CD4-positive, alpha-beta T cell (primary cell): ENCODE data around the gene SORL1. TPM values are rescaled to one million over a fixed set of nuclear protein-coding genes. Genes with fewer than 3 reads are reported as not detected.

ENCODE experiments used
- ATAC-seq: fragments of 200-7000 bp; cut with Tn5 transposase; one replicate; pipeline ENCODE4 v1.10.0; 2022; ENCODE audit warnings: mild to moderate bottlenecking; ENCODE audit not compliant: poor library complexity
- CTCF ChIA-PET: fragments of 350-600 bp; sonication (Branson Sonifier 250); formaldehyde crosslinking; loops from one replicate; lab custom pipeline; 2021; ENCODE audit warnings: antibody characterized with exemption, inconsistent platforms; lab: Charles Lee
- POLR2A ChIA-PET: fragments of 350-600 bp; sonication (Branson Sonifier 250); formaldehyde crosslinking; loops from one replicate; lab custom pipeline; 2021; ENCODE audit warnings: antibody characterized with exemption, inconsistent platforms; lab: Charles Lee
- DNase-seq, 14 experiments: peaks; one replicate each; pipeline ENCODE4 v3.0.0-alpha.2; 2013 to 2020; ENCODE audit warnings: mixed read lengths in 2 of 14
- H3K27ac ChIP-seq, 2 donors: one replicate each; pipeline versions ENCODE4 v1.5.1 to v1.7.0; 2013; ENCODE audit warnings: low read length in 2 of 2, low read depth in 1 of 2, mild to moderate bottlenecking in 1 of 2
- H3K27me3 ChIP-seq, 2 experiments: 1 replicate in 1 of 2; 2 replicates in 1 of 2; pipeline versions ENCODE4 v1.6.1 to v1.7.0; 2013; ENCODE audit warnings: low read length in 2 of 2, control low read depth in 1 of 2, mild to moderate bottlenecking in 1 of 2, moderate library complexity in 1 of 2; ENCODE audit not compliant: insufficient read depth in 2 of 2, control insufficient read depth in 1 of 2
- H3K36me3 ChIP-seq: one replicate; pipeline ENCODE4 v1.6.1; 2013; ENCODE audit warnings: low read length, control low read depth; ENCODE audit not compliant: insufficient read depth
- H3K4me1 ChIP-seq: one replicate; pipeline ENCODE4 v1.6.1; 2013; ENCODE audit warnings: low read length, control low read depth; ENCODE audit not compliant: insufficient read depth
- H3K4me3 ChIP-seq: one replicate; pipeline ENCODE4 v1.5.1; 2013; ENCODE audit warnings: mild to moderate bottlenecking, low read length, moderate library complexity
- H3K9me3 ChIP-seq, 2 experiments: 1 replicate in 1 of 2; 2 replicates in 1 of 2; pipeline versions ENCODE4 v1.6.1 to v1.7.0; 2013; ENCODE audit warnings: low read length in 2 of 2, mild to moderate bottlenecking in 2 of 2, control low read depth in 1 of 2, moderate library complexity in 1 of 2; ENCODE audit not compliant: control insufficient read depth in 1 of 2, insufficient read depth in 1 of 2
- H3K27ac Mint-ChIP-seq: one replicate; pipeline ENCODE4 v1.8.0; 2020; ENCODE audit warnings: mixed read lengths
- H3K27me3 Mint-ChIP-seq: one replicate; pipeline ENCODE4 v1.8.0; 2021; ENCODE audit warnings: mixed read lengths
- H3K36me3 Mint-ChIP-seq: one replicate; pipeline ENCODE4 v1.8.0; 2021; ENCODE audit warnings: low read depth, mixed read lengths
- H3K4me1 Mint-ChIP-seq: one replicate; pipeline ENCODE4 v1.8.0; 2021; ENCODE audit warnings: low read depth, mixed read lengths
- H3K4me3 Mint-ChIP-seq: one replicate; pipeline ENCODE4 v1.8.0; 2020; ENCODE audit warnings: mild to moderate bottlenecking, mixed read lengths
- H3K9me3 Mint-ChIP-seq: one replicate; pipeline ENCODE4 v1.8.0; 2020; ENCODE audit warnings: mixed read lengths
- intact Hi-C, 2 experiments: fragments of 100-400 bp; cut with DNase I in 1 of 2; cut with micrococcal nuclease in 1 of 2; formaldehyde crosslinking; loops; one replicate each; pipeline versions ENCODE4 v1.15.1 to v1.9.0; 2023 to 2025; cut with DNase I, micrococcal nuclease
- total RNA-seq, 174 experiments: library from RNA in 2 of 174; stranded (reverse) in 2 of 174; gene quantifications; one replicate each; pipeline ENCODE4 v1.2.3 and lab custom pipeline; 2021 to 2026
- TF ChIP-seq, protein P1 (sequence below): fragments of 200-600 bp; IDR thresholded peaks from one replicate; pipeline ENCODE4 v1.8.0; 2022; ENCODE audit warnings: antibody characterized with exemption, mild to moderate bottlenecking

The SORL1 gene
- total RNA-seq, 2 experiments from 2014 or later = 235 to 241 TPM

DNA sequence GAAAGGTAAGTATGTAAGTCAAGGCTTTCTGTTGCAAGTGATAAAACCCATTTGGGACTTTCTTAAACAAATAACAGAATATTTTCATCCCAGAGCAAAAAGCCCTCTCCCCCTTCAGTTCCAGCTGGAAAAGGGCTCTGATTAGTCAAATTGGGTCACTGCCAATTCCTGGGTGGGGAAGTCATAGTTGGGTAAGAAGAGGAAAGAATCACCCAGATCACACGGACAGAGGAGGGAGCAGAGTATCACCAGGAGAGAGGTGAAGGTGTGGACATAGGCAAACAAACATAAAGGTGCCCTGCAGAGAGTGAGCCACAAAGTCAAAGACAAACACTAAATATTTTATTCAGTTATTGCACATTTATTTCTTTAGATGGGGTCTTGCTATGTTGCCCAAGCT lies 36.3 kb upstream of the SORL1 start:
- H3K27me3 ChIP-seq = no peaks in the 10 kb centered on the region
- H3K27ac ChIP-seq = no peak overlapping the region
- intact Hi-C loops = loop anchor here in 1 of 2 experiments (2.0 kb wide), 1 partner anchor 37 kb away; no protein-coding TSS in a partner anchor
- no peaks in the 10 kb centered on the region for H3K9me3 ChIP-seq
- H3K4me3 ChIP-seq = no peak overlapping the region
- no peaks in the 10 kb centered on the region for H3K36me3 ChIP-seq
- TF ChIP-seq, protein P1, sequence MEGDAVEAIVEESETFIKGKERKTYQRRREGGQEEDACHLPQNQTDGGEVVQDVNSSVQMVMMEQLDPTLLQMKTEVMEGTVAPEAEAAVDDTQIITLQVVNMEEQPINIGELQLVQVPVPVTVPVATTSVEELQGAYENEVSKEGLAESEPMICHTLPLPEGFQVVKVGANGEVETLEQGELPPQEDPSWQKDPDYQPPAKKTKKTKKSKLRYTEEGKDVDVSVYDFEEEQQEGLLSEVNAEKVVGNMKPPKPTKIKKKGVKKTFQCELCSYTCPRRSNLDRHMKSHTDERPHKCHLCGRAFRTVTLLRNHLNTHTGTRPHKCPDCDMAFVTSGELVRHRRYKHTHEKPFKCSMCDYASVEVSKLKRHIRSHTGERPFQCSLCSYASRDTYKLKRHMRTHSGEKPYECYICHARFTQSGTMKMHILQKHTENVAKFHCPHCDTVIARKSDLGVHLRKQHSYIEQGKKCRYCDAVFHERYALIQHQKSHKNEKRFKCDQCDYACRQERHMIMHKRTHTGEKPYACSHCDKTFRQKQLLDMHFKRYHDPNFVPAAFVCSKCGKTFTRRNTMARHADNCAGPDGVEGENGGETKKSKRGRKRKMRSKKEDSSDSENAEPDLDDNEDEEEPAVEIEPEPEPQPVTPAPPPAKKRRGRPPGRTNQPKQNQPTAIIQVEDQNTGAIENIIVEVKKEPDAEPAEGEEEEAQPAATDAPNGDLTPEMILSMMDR = no peak
- no peaks in the 10 kb centered on the region for H3K27me3 Mint-ChIP-seq
- H3K4me1 ChIP-seq = peaks cover 52% of the 10 kb centered on the region
- peaks cover 63% of the 10 kb centered on the region for H3K4me1 Mint-ChIP-seq
- DNase-seq (peak in 2 of 14 experiments; percentile 26 to 27), ATAC-seq (no peak)
- peak overlapping the region; percentile 72 for H3K27ac Mint-ChIP-seq
- H3K4me3 Mint-ChIP-seq = no peak overlapping the region
- H3K36me3 Mint-ChIP-seq = no peaks in the 10 kb centered on the region
- ChIA-PET POLR2A (interaction anchor here (1.2 to 1.6 kb wide), 3 partner anchors 12 to 123 kb away, joined by 4 read pairs; partner anchors contain the start of gene SC5D), CTCF (interaction anchor here (0.6 kb wide), 1 partner anchor 10 kb away, joined by 3 read pairs; no protein-coding TSS in a partner anchor)
- H3K9me3 Mint-ChIP-seq = peaks cover 3% of the 10 kb centered on the region

DNA sequence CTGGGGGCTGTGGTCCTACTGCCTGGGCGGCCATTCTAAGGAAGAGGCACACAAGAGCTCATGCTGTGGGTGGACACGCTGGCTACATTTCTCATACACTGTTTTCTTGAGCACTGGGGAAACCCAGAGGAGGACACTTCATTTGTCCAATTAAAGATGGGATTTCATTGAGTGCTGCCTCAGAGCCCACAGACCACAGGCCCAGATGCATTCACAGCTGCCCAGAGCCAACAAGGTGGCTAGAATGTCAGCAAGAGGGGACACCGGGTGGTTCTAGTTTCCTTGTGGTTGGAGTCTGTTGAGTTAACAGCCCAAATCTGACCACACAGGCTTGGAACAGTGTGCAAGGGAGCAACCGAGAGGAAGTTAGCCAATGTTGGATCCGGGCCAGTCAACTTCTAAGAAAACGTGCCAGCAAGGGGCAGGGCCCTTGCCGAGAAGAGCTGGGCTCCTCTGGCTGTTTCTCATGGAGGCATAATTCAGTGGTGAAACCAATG lies 35.0 kb upstream of the SORL1 start:
- peaks cover 59% of the 10 kb centered on the region for H3K4me1 ChIP-seq
- H3K4me1 Mint-ChIP-seq = peaks cover 75% of the 10 kb centered on the region
- CTCF ChIA-PET = interaction anchor here (1.4 kb wide), 1 partner anchor 10 kb away, joined by 6 read pairs; no protein-coding TSS in a partner anchor

DNA sequence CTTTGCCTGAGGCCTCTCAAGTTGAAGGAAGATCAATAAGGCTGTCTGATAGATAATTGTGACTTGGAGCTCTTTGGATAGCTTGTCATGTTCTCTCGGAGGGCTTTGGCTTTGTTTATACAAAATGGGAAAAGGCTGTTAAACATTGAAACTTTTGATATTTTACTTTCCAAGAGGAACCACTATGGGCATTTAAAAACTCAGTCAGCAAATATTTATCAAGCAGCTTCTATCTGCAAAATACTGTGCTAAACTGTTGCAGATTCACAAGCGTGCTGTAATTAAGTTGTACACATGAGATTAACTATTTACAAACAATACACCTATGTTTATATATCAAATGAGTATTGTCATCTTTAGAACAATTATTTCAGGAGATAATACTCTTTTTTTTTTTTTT lies 34.5 kb upstream of the SORL1 start:
- ATAC-seq (no peak), DNase-seq (no peak)
- intact Hi-C loops = loop anchor here in 1 of 2 experiments (2.0 kb wide), 1 partner anchor 39 kb away; no protein-coding TSS in a partner anchor
- Mint-ChIP-seq H3K4me3 (peak overlapping the region; percentile 9), H3K9me3 (peaks cover 5% of the 10 kb centered on the region), H3K36me3 (no peaks in the 10 kb centered on the region), H3K4me1 (peaks cover 80% of the 10 kb centered on the region), H3K27me3 (no peaks in the 10 kb centered on the region), H3K27ac (peak overlapping the region; percentile 96)
- Histone ChIP-seq H3K4me3 (no peak overlapping the region), H3K27ac (peak overlapping the region; percentile 47 to 81), H3K9me3 (no peaks in the 10 kb centered on the region), H3K27me3 (no peaks in the 10 kb centered on the region), H3K4me1 (peaks cover 59% of the 10 kb centered on the region), H3K36me3 (no peaks in the 10 kb centered on the region)
- TF ChIP-seq, protein P1 = no peak
- POLR2A ChIA-PET = interaction anchor here (0.6 to 7.2 kb wide), 9 partner anchors 8 to 125 kb away, joined by 3 to 128 read pairs (median 6); partner anchors contain the start of genes SC5D, SORL1 and SORL1-AS1
- CTCF ChIA-PET = interaction anchor here (1.4 kb wide), 1 partner anchor 10 kb away, joined by 6 read pairs; no protein-coding TSS in a partner anchor

More for the DNA sequence above, 35.0 kb upstream of the SORL1 start:
- intact Hi-C loops = loop anchor here in 1 of 2 experiments (2.0 kb wide), 1 partner anchor 38 kb away; no protein-coding TSS in a partner anchor
- TF ChIP-seq, protein P1 = no peak
- H3K27me3 Mint-ChIP-seq = no peaks in the 10 kb centered on the region
- no peaks in the 10 kb centered on the region for H3K36me3 Mint-ChIP-seq
- peak; percentile 25 for ATAC-seq
- H3K4me3 Mint-ChIP-seq = peak overlapping the region; percentile 9
- peak overlapping the region; percentile 96 for H3K27ac Mint-ChIP-seq
- no peaks in the 10 kb centered on the region for H3K36me3 ChIP-seq
- H3K9me3 ChIP-seq = no peaks in the 10 kb centered on the region
- peaks cover 3% of the 10 kb centered on the region for H3K9me3 Mint-ChIP-seq
- no peak overlapping the region for H3K4me3 ChIP-seq
- POLR2A ChIA-PET = interaction anchor here (0.6 to 7.2 kb wide), 9 partner anchors 10 to 125 kb away, joined by 3 to 128 read pairs (median 4); partner anchors contain the start of genes SC5D, SORL1 and SORL1-AS1
- DNase-seq = peak; percentile 1 to 80 (median 40)
- peak overlapping the region; percentile 47 to 81 for H3K27ac ChIP-seq
- H3K27me3 ChIP-seq = no peaks in the 10 kb centered on the region
